Tibial nerve (tissue), 4 donors: ENCODE data around the gene TMEM201. TPM values are rescaled to one million over a fixed set of nuclear protein-coding genes. Genes with fewer than 3 reads are reported as not detected.

ENCODE experiments used
- DNase-seq, 2 donors: peaks; one replicate each; pipeline ENCODE4 v3.0.0-alpha.2; 2019; ENCODE audit warnings: low spot score in 2 of 2
- H3K27ac ChIP-seq, 4 donors: fragments of 200-600 bp; sonication (generic) in 3 of 4; one replicate each; pipeline ENCODE4 v1.5.1; 2017 to 2019; ENCODE audit warnings: mild to moderate bottlenecking in 1 of 4
- H3K27me3 ChIP-seq, 2 donors: fragments of 200-600 bp; sonication (generic) in 1 of 2; one replicate each; pipeline versions ENCODE4 v1.5.1 to v1.6.0; 2017 to 2019
- H3K36me3 ChIP-seq, 3 donors: fragments of 200-600 bp; sonication (generic); one replicate each; pipeline ENCODE4 v1.5.1; 2018 to 2019
- H3K4me1 ChIP-seq, 4 donors: fragments of 200-600 bp; sonication (generic) in 3 of 4; one replicate each; pipeline ENCODE4 v1.5.1; 2017 to 2019
- H3K4me3 ChIP-seq, 4 donors: fragments of 200-600 bp; sonication (generic) in 3 of 4; one replicate each; pipeline ENCODE4 v1.5.1; 2017 to 2019; ENCODE audit warnings: mild to moderate bottlenecking in 1 of 4, moderate library complexity in 1 of 4
- H3K9me3 ChIP-seq, 4 donors: fragments of 200-600 bp; sonication (generic) in 3 of 4; one replicate each; pipeline ENCODE4 v1.5.1; 2017 to 2019
- EP300 ChIP-seq, 2 donors: sonication (generic); formaldehyde crosslinking; IDR thresholded peaks; one replicate each; pipeline ENCODE4 v1.6.1; 2017; ENCODE audit warnings: antibody characterized with exemption in 2 of 2, mild to moderate bottlenecking in 1 of 2
- POLR2A ChIP-seq, 2 donors: fragments of 450-650 bp; IDR thresholded peaks; one replicate each; pipeline ENCODE4 v1.6.1; 2017; ENCODE audit warnings: antibody characterized with exemption in 2 of 2, mild to moderate bottlenecking in 2 of 2, moderate library complexity in 2 of 2
- WGBS, 2 donors: methylation state at CpG; one replicate each; pipeline ENCODE4 v1.1.5; 2018; 5-methylcytosine and 5-hydroxymethylcytosine counted together
- total RNA-seq, 4 donors: library from RNA; depleted of rRNA; stranded (reverse); fragments of >200 nt; gene quantifications; one replicate each; pipeline ENCODE4 v1.1.0, GENCODE V29; 2016
- TF ChIP-seq, protein P1 (sequence below), 5 experiments: fragments of 200-600 bp in 3 of 5; fragments of 450-650 bp in 2 of 5; sonication (generic) in 3 of 5; IDR thresholded peaks; one replicate each; pipeline ENCODE4 v1.5.1; 2016 to 2019; ENCODE audit warnings: antibody characterized with exemption in 5 of 5, mild to moderate bottlenecking in 3 of 5, moderate library complexity in 2 of 5

The TMEM201 gene
- total RNA-seq, 4 donors from 2014 or later: 11.8 to 22.8 (median 16.3) TPM

DNA sequence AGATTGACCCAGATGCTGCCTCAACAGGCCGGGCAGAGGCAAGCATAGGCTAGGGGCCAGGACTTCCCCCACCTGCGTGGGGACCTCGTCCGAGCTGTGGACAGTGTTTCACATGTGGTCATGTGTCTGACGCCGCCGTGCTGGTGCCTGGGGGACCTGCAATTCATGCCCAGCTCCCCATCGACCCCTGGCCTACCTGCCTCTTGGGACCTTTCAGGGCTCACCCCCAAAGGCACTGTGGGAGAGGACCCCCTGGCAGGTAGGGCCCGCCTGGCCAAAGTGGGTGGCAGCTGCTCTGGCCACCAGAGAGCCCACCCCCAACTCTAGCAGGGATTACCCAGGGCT lies 4.4 kb downstream of the TMEM201 start:
- no peak for DNase-seq
- peaks cover 0 to 18% (median 0%) of the 10 kb centered on the region in 3 donors for H3K36me3 ChIP-seq
- peak overlapping the region in 2 of 4 donors; percentile 70 to 75 for H3K27ac ChIP-seq
- peaks cover 0 to 65% (median 19%) of the 10 kb centered on the region in 4 donors for H3K4me1 ChIP-seq
- WGBS, 2 donors: 42 to 66% methylated on average over 6 to 9 of the region's 9 CpGs
- TF ChIP-seq EP300 (IDR thresholded peaks at IDR 0.05) (no peak), POLR2A (IDR thresholded peaks at IDR 0.05) (no peak)
- TF ChIP-seq, protein P1, sequence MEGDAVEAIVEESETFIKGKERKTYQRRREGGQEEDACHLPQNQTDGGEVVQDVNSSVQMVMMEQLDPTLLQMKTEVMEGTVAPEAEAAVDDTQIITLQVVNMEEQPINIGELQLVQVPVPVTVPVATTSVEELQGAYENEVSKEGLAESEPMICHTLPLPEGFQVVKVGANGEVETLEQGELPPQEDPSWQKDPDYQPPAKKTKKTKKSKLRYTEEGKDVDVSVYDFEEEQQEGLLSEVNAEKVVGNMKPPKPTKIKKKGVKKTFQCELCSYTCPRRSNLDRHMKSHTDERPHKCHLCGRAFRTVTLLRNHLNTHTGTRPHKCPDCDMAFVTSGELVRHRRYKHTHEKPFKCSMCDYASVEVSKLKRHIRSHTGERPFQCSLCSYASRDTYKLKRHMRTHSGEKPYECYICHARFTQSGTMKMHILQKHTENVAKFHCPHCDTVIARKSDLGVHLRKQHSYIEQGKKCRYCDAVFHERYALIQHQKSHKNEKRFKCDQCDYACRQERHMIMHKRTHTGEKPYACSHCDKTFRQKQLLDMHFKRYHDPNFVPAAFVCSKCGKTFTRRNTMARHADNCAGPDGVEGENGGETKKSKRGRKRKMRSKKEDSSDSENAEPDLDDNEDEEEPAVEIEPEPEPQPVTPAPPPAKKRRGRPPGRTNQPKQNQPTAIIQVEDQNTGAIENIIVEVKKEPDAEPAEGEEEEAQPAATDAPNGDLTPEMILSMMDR (IDR thresholded peaks at IDR 0.05): no peak
- H3K4me3 ChIP-seq: no peak overlapping the region
- no peaks in the 10 kb centered on the region for H3K9me3 ChIP-seq
- H3K27me3 ChIP-seq: no peaks in the 10 kb centered on the region

DNA sequence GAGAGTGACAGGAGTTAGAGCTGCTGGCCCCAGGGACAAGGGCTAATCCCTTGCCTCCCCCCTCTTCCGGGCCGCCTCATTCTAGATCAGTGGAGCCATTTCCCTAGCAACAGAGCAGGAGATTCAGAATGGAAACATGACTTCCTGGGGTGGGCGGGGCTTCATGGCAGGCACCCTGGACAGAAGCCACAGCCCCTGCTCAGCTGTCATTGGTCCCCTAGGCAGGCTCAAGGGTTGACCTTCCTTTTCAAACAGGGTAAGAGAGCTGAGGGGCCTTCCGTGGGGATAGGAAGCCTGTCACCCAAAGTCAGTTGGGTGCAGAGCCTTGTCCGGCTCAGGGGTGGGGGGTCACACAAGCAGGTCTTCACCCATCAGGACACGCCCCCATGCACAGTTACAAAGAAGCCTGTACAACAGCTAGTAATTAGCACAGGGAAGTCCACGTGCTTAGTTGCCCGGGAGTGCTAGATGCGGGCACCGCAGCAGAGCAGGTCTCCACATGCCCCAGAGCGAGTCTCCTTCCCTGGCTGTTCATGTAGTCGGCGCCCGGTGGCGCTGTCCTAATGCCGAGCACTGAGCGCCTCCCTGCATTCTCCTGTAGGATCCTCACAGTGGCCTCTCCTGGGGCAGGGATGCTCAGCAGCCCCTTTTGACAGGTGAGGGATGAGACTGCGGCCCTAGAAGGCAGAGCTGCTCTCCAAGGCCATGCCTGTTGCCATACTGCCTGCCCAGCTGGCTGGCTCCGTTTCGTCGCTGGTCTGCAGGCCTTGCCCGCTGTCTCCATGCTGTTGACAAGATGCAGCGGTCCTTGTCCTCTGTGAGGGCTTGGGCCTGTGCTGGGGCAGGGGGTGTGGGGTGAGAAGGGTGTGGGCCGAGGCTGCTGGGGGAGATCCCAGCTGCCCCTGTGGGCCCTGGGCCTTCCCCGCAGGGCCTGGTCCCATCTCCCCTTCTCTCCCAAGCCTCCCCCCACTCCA lies 5.1 kb downstream of the TMEM201 start:
- Histone ChIP-seq H3K9me3 (no peaks in the 10 kb centered on the region), H3K27me3 (no peaks in the 10 kb centered on the region), H3K36me3 (peaks cover 0 to 24% (median 0%) of the 10 kb centered on the region in 3 donors), H3K4me3 (no peak overlapping the region), H3K4me1 (peaks cover 0 to 62% (median 18%) of the 10 kb centered on the region in 4 donors), H3K27ac (peak overlapping the region in 2 of 4 donors; percentile 70 to 75)
- DNase-seq: peak in 1 of 2 donors; percentile 22
- no peak for TF ChIP-seq EP300 (IDR thresholded peaks at IDR 0.05)
- TF ChIP-seq, protein P1 (IDR thresholded peaks at IDR 0.05): no peak
- no peak for TF ChIP-seq POLR2A (IDR thresholded peaks at IDR 0.05)
- WGBS, 2 donors: 44 to 58% methylated on average over 9 to 21 of the region's 25 CpGs

DNA sequence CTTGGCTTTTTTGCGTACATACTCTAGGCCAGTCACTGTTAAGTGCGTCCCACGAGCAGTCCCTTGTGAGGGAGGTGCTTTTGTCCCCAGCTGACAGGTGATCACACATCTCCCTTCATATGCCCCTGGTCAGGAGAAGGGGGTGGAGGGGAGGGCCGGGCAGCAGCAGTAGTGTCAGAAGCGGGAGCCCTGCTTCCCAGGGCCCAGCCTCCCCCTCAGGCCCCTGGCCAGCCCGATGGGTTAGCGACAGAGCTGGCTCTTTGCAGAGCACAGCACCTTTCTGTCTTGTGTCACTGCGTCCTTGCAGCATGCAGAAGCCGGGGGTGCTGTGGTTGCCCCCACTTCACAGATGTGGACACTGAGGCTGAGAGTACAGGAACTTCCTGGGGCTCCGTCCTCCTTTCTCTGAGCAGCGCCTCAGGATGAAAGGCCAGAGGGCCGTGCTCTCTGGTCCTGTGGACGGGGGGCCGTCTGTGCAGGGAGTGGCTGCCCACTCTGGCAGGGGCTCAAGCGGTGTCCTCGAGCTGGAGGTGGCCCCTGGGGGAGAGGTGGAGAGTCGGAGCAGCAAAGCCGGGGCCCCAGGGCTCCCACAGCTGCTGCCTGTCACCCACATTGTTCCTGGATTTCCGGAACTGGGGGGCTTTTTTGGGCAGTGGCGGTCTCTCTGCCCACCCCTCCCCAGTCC lies 5.9 kb downstream of the TMEM201 start:
- H3K36me3 ChIP-seq: peaks cover 0 to 33% (median 0%) of the 10 kb centered on the region in 3 donors
- H3K27ac ChIP-seq: peak overlapping the region in 1 of 4 donors; percentile 75
- TF ChIP-seq EP300 (IDR thresholded peaks at IDR 0.05) (no peak), POLR2A (IDR thresholded peaks at IDR 0.05) (no peak)
- TF ChIP-seq, protein P1 (IDR thresholded peaks at IDR 0.05): no peak
- H3K9me3 ChIP-seq: no peaks in the 10 kb centered on the region
- H3K27me3 ChIP-seq: no peaks in the 10 kb centered on the region
- H3K4me1 ChIP-seq: peaks cover 0 to 59% (median 16%) of the 10 kb centered on the region in 4 donors
- no peak overlapping the region for H3K4me3 ChIP-seq
- DNase-seq: no peak
- WGBS, 2 donors: 89 to 97% methylated on average over 12 to 19 of the region's 20 CpGs

DNA sequence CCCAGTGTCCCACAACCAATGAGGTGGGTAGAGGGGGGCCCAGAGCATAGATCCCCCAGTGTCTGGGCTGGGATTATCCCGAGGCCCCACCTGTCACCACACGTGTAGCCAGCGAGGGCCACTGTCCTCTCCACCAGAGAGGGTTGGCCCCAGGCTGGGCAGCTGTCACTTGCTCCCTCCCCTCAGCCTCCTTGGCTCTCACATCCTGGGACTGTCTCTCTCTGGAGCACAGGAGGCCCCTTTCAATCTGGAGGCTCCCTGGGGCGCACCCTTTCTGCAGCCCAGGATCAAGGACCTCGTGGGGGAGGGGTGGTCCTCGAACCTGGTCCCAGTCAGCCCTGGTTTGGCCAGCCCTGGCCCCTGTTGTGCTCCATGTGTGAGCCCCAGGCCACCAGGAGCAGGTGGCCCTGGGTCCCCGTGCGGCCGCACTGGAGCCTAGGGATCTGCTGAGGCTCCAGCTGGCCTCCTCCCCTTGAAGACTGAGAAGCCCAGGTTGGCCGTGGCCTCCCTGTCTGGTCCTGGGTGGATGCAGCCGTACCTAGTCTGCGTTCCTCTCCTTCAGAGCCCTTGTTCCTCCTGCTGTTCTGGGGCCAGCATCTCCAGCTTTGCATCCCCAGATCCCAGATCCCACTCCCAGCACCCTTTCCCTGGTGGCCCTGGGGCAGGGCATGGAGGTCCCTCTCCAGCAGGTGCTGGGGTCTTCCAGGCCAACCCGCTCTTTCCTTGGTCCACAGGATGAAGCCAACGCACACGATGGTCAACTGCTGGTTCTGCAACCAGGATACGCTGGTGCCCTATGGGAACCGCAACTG lies 6.7 kb downstream of the TMEM201 start:
- peaks cover 0 to 40% (median 0%) of the 10 kb centered on the region in 3 donors for H3K36me3 ChIP-seq

More for the DNA sequence above, 6.7 kb downstream of the TMEM201 start:
- Histone ChIP-seq H3K27ac (no peak overlapping the region), H3K9me3 (no peaks in the 10 kb centered on the region), H3K27me3 (no peaks in the 10 kb centered on the region), H3K4me1 (peaks cover 0 to 51% (median 12%) of the 10 kb centered on the region in 4 donors), H3K4me3 (no peak overlapping the region)
- no peak for DNase-seq
- TF ChIP-seq POLR2A (IDR thresholded peaks at IDR 0.05): no peak
- TF ChIP-seq EP300 (IDR thresholded peaks at IDR 0.05): no peak
- TF ChIP-seq, protein P1 (IDR thresholded peaks at IDR 0.05): no peak
- WGBS, 2 donors: 85 to 86% methylated on average over 12 of the region's 17 CpGs
